Measurements from ENCODE around the gene SDCBP2. TPM values are rescaled to one million over a fixed set of nuclear protein-coding genes. Genes with fewer than 3 reads are reported as not detected.
A peak's percentile ranks its signal among the peaks of the same experiment; 100 is the strongest.

The SDCBP2 gene
- total RNA-seq, 2 donors from 2014 or later = 262 to 489 TPM

GRCh38 chr20:1287306-1287705, 41.6 kb downstream of the SDCBP2 start:
- ATAC-seq (no peak), DNase-seq (no peak)
- intact Hi-C loops (cut with DNase I, micrococcal nuclease) = no loop called here

GRCh38 chr20:1286267-1287024, 42.5 kb downstream of the SDCBP2 start:
- intact Hi-C loops (cut with DNase I, micrococcal nuclease) = no loop called here
- ATAC-seq = no peak

GRCh38 chr20:1283522-1284510, 45.1 kb downstream of the SDCBP2 start:
- DNase-seq (no peak), ATAC-seq (no peak)

More at GRCh38 chr20:1286267-1287024, 42.5 kb downstream of the SDCBP2 start:
- no peak for DNase-seq

GRCh38 chr20:1282966-1283365, 46.0 kb downstream of the SDCBP2 start:
- intact Hi-C loops (cut with DNase I, micrococcal nuclease) = no loop called here
- DNase-seq (no peak), ATAC-seq (no peak)

More at GRCh38 chr20:1283522-1284510, 45.1 kb downstream of the SDCBP2 start:
- intact Hi-C loops (cut with DNase I, micrococcal nuclease) = no loop called here

GRCh38 chr20:1281279-1282057, 47.5 kb downstream of the SDCBP2 start:
- ATAC-seq = peak; percentile 95
- intact Hi-C loops (cut with DNase I, micrococcal nuclease) = no loop called here

GRCh38 chr20:1280195-1281102, 48.5 kb downstream of the SDCBP2 start:
- intact Hi-C loops (cut with DNase I, micrococcal nuclease) = no loop called here
- DNase-seq (no peak), ATAC-seq (no peak)

More at GRCh38 chr20:1281279-1282057, 47.5 kb downstream of the SDCBP2 start:
- no peak for DNase-seq

- intact Hi-C loops (cut with DNase I, micrococcal nuclease) = no loop called here
- DNase-seq = no peak
- no peak for ATAC-seq
These were observed 49.9 kb downstream of the SDCBP2 start for GRCh38 chr20:1278993-1279392.

- intact Hi-C loops (cut with DNase I, micrococcal nuclease) = no loop called here
- ATAC-seq (no peak), DNase-seq (no peak)
These were observed 51.2 kb downstream of the SDCBP2 start for GRCh38 chr20:1277529-1278322.

- ATAC-seq (no peak), DNase-seq (no peak)
- intact Hi-C loops (cut with DNase I, micrococcal nuclease) = no loop called here
These were observed 53.0 kb downstream of the SDCBP2 start for GRCh38 chr20:1275919-1276318.

GRCh38 chr20:1274485-1275311, 54.2 kb downstream of the SDCBP2 start:
- DNase-seq (no peak), ATAC-seq (no peak)
- intact Hi-C loops (cut with DNase I, micrococcal nuclease) = no loop called here

GRCh38 chr20:1273366-1273765, 55.6 kb downstream of the SDCBP2 start:
- DNase-seq = no peak
- ATAC-seq = no peak
- intact Hi-C loops (cut with DNase I, micrococcal nuclease) = no loop called here

- DNase-seq (no peak), ATAC-seq (no peak)
These were observed 56.4 kb downstream of the SDCBP2 start for GRCh38 chr20:1272368-1273100.

GRCh38 chr20:1269850-1270249, 59.1 kb downstream of the SDCBP2 start:
- intact Hi-C loops (cut with DNase I, micrococcal nuclease) = no loop called here
- no peak for DNase-seq
- ATAC-seq = no peak

More at GRCh38 chr20:1272368-1273100, 56.4 kb downstream of the SDCBP2 start:
- intact Hi-C loops (cut with DNase I, micrococcal nuclease) = no loop called here

GRCh38 chr20:1269235-1269634, 59.7 kb downstream of the SDCBP2 start:
- DNase-seq = no peak
- ATAC-seq = no peak
- intact Hi-C loops (cut with DNase I, micrococcal nuclease) = no loop called here

- intact Hi-C loops (cut with DNase I, micrococcal nuclease) = no loop called here
- DNase-seq (no peak), ATAC-seq (no peak)
These were observed 61.0 kb downstream of the SDCBP2 start for GRCh38 chr20:1267809-1268374.

All from left colon (tissue), 2 donors.